ENCODE data around the gene FBXO47.
"Not testable (repeated sequence)": the region's sequence is repeated elsewhere in the genome, so short reads cannot be mapped to it uniquely, and the experiment has no call there.

Gene FBXO47

GRCh38 chr17:38958756-38959155 is 8.4 kb downstream of the FBXO47 start:
- Histone ChIP-seq H3K27ac (ENCODE audit: low read depth, low read length) (no peak overlapping the region), H3K4ac (ENCODE audit: low read depth, low read length) (no peak overlapping the region), H3K4me1 (ENCODE audit: control insufficient read depth, low read depth, low read length) (no peaks in the 10 kb centered on the region), H4K8ac (ENCODE audit: low read depth, low read length) (no peak overlapping the region), H3K27me3 (ENCODE audit: insufficient read depth, low read length, poor library complexity) (no peaks in the 10 kb centered on the region), H3K56ac (ENCODE audit: low read length) (no peak overlapping the region), H2BK5ac (ENCODE audit: low read length) (no peak overlapping the region), H2AK5ac (ENCODE audit: low read length) (no peak overlapping the region), H3K18ac (ENCODE audit: low read length) (no peak overlapping the region), H3K79me1 (ENCODE audit: low read length) (no peaks in the 10 kb centered on the region), H3K36me3 (ENCODE audit: control insufficient read depth, insufficient read depth, low read length) (no peaks in the 10 kb centered on the region), H4K5ac (ENCODE audit: low read length) (no peak overlapping the region), H3K79me2 (ENCODE audit: control insufficient read depth, insufficient read depth, low read length) (no peaks in the 10 kb centered on the region), H3K4me3 (ENCODE audit: low read length) (no peak overlapping the region), H2BK15ac (replicated peaks; ENCODE audit: low read depth) (no peak overlapping the region), H3K4me2 (ENCODE audit: low read length) (no peak overlapping the region), H3K9ac (ENCODE audit: low read length) (no peak overlapping the region), H2BK120ac (ENCODE audit: low read depth, low read length) (no peak overlapping the region), H3K23ac (ENCODE audit: low read length) (no peak overlapping the region)
- DNase-seq = no peak

- H3K36me3 ChIP-seq (ENCODE audit: control insufficient read depth, insufficient read depth, low read length) = no peaks in the 10 kb centered on the region
- no peaks in the 10 kb centered on the region for H3K79me2 ChIP-seq (ENCODE audit: control insufficient read depth, insufficient read depth, low read length)
- H3K4me3 ChIP-seq (ENCODE audit: low read length) = no peak overlapping the region
- H3K4me1 ChIP-seq (ENCODE audit: control insufficient read depth, low read depth, low read length) = no peaks in the 10 kb centered on the region
- no peak overlapping the region for H2BK5ac ChIP-seq (ENCODE audit: low read length)
- H3K23ac ChIP-seq (ENCODE audit: low read length) = no peak overlapping the region
- no peak overlapping the region for H3K56ac ChIP-seq (ENCODE audit: low read length)
- H3K4me2 ChIP-seq (ENCODE audit: low read length) = no peak overlapping the region
- H3K18ac ChIP-seq (ENCODE audit: low read length) = no peak overlapping the region
- no peak overlapping the region for H4K5ac ChIP-seq (ENCODE audit: low read length)
- H3K79me1 ChIP-seq (ENCODE audit: low read length) = no peaks in the 10 kb centered on the region
- H4K8ac ChIP-seq (ENCODE audit: low read depth, low read length) = no peak overlapping the region
- DNase-seq = no peak
- H2BK15ac ChIP-seq (replicated peaks; ENCODE audit: low read depth) = no peak overlapping the region
- no CpG with 5 or more reads among the region's 1 CpG for WGBS (ENCODE audit: extremely low coverage, insufficient coverage, low lambda C conversion rate)
- H2BK120ac ChIP-seq (ENCODE audit: low read depth, low read length) = no peak overlapping the region
- H3K27ac ChIP-seq (ENCODE audit: low read depth, low read length) = no peak overlapping the region
- no peak overlapping the region for H3K9ac ChIP-seq (ENCODE audit: low read length)
- no peak overlapping the region for H2AK5ac ChIP-seq (ENCODE audit: low read length)
- H3K27me3 ChIP-seq (ENCODE audit: insufficient read depth, low read length, poor library complexity) = no peaks in the 10 kb centered on the region
- H3K4ac ChIP-seq (ENCODE audit: low read depth, low read length) = no peak overlapping the region
Measured at GRCh38 chr17:38958326-38958725, 8.9 kb downstream of the FBXO47 start.

GRCh38 chr17:38953800-38954199 is 13.4 kb downstream of the FBXO47 start:
- H3K18ac ChIP-seq (ENCODE audit: low read length); H3K36me3 ChIP-seq (ENCODE audit: control insufficient read depth, insufficient read depth, low read length); H3K56ac ChIP-seq (ENCODE audit: low read length); H3K4ac ChIP-seq (ENCODE audit: low read depth, low read length); H4K8ac ChIP-seq (ENCODE audit: low read depth, low read length); DNase-seq; H3K4me2 ChIP-seq (ENCODE audit: low read length); H3K27me3 ChIP-seq (ENCODE audit: insufficient read depth, low read length, poor library complexity); H4K5ac ChIP-seq (ENCODE audit: low read length); H2BK15ac ChIP-seq (replicated peaks; ENCODE audit: low read depth); H2BK5ac ChIP-seq (ENCODE audit: low read length); H3K79me1 ChIP-seq (ENCODE audit: low read length); H3K79me2 ChIP-seq (ENCODE audit: control insufficient read depth, insufficient read depth, low read length); H2AK5ac ChIP-seq (ENCODE audit: low read length); H2BK120ac ChIP-seq (ENCODE audit: low read depth, low read length); H3K9ac ChIP-seq (ENCODE audit: low read length); H3K4me1 ChIP-seq (ENCODE audit: control insufficient read depth, low read depth, low read length); H3K4me3 ChIP-seq (ENCODE audit: low read length); H3K27ac ChIP-seq (ENCODE audit: low read depth, low read length); H3K23ac ChIP-seq (ENCODE audit: low read length): not testable (repeated sequence)
- WGBS (ENCODE audit: extremely low coverage, insufficient coverage, low lambda C conversion rate) = no CpG with 5 or more reads among the region's 7 CpGs

GRCh38 chr17:38947189-38947588 is 20.0 kb downstream of the FBXO47 start:
- Histone ChIP-seq H2AK5ac (ENCODE audit: low read length) (no peak overlapping the region), H4K8ac (ENCODE audit: low read depth, low read length) (no peak overlapping the region), H3K4ac (ENCODE audit: low read depth, low read length) (no peak overlapping the region), H4K5ac (ENCODE audit: low read length) (no peak overlapping the region), H3K23ac (ENCODE audit: low read length) (no peak overlapping the region), H3K4me3 (ENCODE audit: low read length) (no peak overlapping the region), H3K18ac (ENCODE audit: low read length) (no peak overlapping the region), H3K27ac (ENCODE audit: low read depth, low read length) (no peak overlapping the region), H3K4me1 (ENCODE audit: control insufficient read depth, low read depth, low read length) (no peaks in the 10 kb centered on the region), H3K56ac (ENCODE audit: low read length) (no peak overlapping the region), H2BK15ac (replicated peaks; ENCODE audit: low read depth) (no peak overlapping the region), H2BK120ac (ENCODE audit: low read depth, low read length) (no peak overlapping the region), H3K4me2 (ENCODE audit: low read length) (no peak overlapping the region), H3K36me3 (ENCODE audit: control insufficient read depth, insufficient read depth, low read length) (no peaks in the 10 kb centered on the region), H3K79me1 (ENCODE audit: low read length) (no peaks in the 10 kb centered on the region), H3K27me3 (ENCODE audit: insufficient read depth, low read length, poor library complexity) (no peaks in the 10 kb centered on the region), H3K9ac (ENCODE audit: low read length) (no peak overlapping the region), H2BK5ac (ENCODE audit: low read length) (no peak overlapping the region), H3K79me2 (ENCODE audit: control insufficient read depth, insufficient read depth, low read length) (no peaks in the 10 kb centered on the region)
- DNase-seq = no peak
- WGBS (ENCODE audit: extremely low coverage, insufficient coverage, low lambda C conversion rate) = no CpG with 5 or more reads among the region's 2 CpGs

- Histone ChIP-seq H4K5ac (ENCODE audit: low read length) (no peak overlapping the region), H3K36me3 (ENCODE audit: control insufficient read depth, insufficient read depth, low read length) (no peaks in the 10 kb centered on the region), H3K4me1 (ENCODE audit: control insufficient read depth, low read depth, low read length) (no peaks in the 10 kb centered on the region), H3K23ac (ENCODE audit: low read length) (no peak overlapping the region), H3K79me2 (ENCODE audit: control insufficient read depth, insufficient read depth, low read length) (no peaks in the 10 kb centered on the region), H3K56ac (ENCODE audit: low read length) (no peak overlapping the region), H3K9ac (ENCODE audit: low read length) (no peak overlapping the region), H3K4me2 (ENCODE audit: low read length) (no peak overlapping the region), H2BK120ac (ENCODE audit: low read depth, low read length) (no peak overlapping the region), H2AK5ac (ENCODE audit: low read length) (no peak overlapping the region), H3K79me1 (ENCODE audit: low read length) (no peaks in the 10 kb centered on the region), H2BK15ac (replicated peaks; ENCODE audit: low read depth) (no peak overlapping the region), H4K8ac (ENCODE audit: low read depth, low read length) (no peak overlapping the region), H3K18ac (ENCODE audit: low read length) (no peak overlapping the region), H3K27ac (ENCODE audit: low read depth, low read length) (no peak overlapping the region), H3K4ac (ENCODE audit: low read depth, low read length) (no peak overlapping the region), H3K4me3 (ENCODE audit: low read length) (no peak overlapping the region), H2BK5ac (ENCODE audit: low read length) (no peak overlapping the region), H3K27me3 (ENCODE audit: insufficient read depth, low read length, poor library complexity) (no peaks in the 10 kb centered on the region)
- no peak for DNase-seq
- no CpG with 5 or more reads among the region's 8 CpGs for WGBS (ENCODE audit: extremely low coverage, insufficient coverage, low lambda C conversion rate)
Measured at GRCh38 chr17:38943607-38944006, 23.6 kb downstream of the FBXO47 start.

- no peak overlapping the region for H3K18ac ChIP-seq (ENCODE audit: low read length)
- no peaks in the 10 kb centered on the region for H3K79me2 ChIP-seq (ENCODE audit: control insufficient read depth, insufficient read depth, low read length)
- no peaks in the 10 kb centered on the region for H3K79me1 ChIP-seq (ENCODE audit: low read length)
- H2BK15ac ChIP-seq (replicated peaks; ENCODE audit: low read depth) = no peak overlapping the region
- no peak overlapping the region for H3K4me2 ChIP-seq (ENCODE audit: low read length)
- no peak overlapping the region for H2AK5ac ChIP-seq (ENCODE audit: low read length)
- H3K23ac ChIP-seq (ENCODE audit: low read length) = no peak overlapping the region
- no peak overlapping the region for H2BK120ac ChIP-seq (ENCODE audit: low read depth, low read length)
- WGBS (ENCODE audit: extremely low coverage, insufficient coverage, low lambda C conversion rate) = no CpG with 5 or more reads among the region's 4 CpGs
- DNase-seq = no peak
- no peak overlapping the region for H3K9ac ChIP-seq (ENCODE audit: low read length)
- H4K5ac ChIP-seq (ENCODE audit: low read length) = no peak overlapping the region
- no peaks in the 10 kb centered on the region for H3K27me3 ChIP-seq (ENCODE audit: insufficient read depth, low read length, poor library complexity)
- H3K4ac ChIP-seq (ENCODE audit: low read depth, low read length) = no peak overlapping the region
- H4K8ac ChIP-seq (ENCODE audit: low read depth, low read length) = no peak overlapping the region
- no peaks in the 10 kb centered on the region for H3K36me3 ChIP-seq (ENCODE audit: control insufficient read depth, insufficient read depth, low read length)
- no peak overlapping the region for H2BK5ac ChIP-seq (ENCODE audit: low read length)
- H3K27ac ChIP-seq (ENCODE audit: low read depth, low read length) = no peak overlapping the region
- no peak overlapping the region for H3K56ac ChIP-seq (ENCODE audit: low read length)
- H3K4me1 ChIP-seq (ENCODE audit: control insufficient read depth, low read depth, low read length) = no peaks in the 10 kb centered on the region
- H3K4me3 ChIP-seq (ENCODE audit: low read length) = no peak overlapping the region
Measured at GRCh38 chr17:38942696-38943334, 24.4 kb downstream of the FBXO47 start.
